HG02885 (cell line): Measurements from ENCODE around the gene APOB.

Experiments used
- ATAC-seq: cut with Tn5 transposase; IDR thresholded peaks from one replicate; pipeline ENCODE4 v1.9.1; 2021; ENCODE audit warnings: mild to moderate bottlenecking; ENCODE audit not compliant: unreplicated experiment, poor library complexity

The APOB gene

DNA sequence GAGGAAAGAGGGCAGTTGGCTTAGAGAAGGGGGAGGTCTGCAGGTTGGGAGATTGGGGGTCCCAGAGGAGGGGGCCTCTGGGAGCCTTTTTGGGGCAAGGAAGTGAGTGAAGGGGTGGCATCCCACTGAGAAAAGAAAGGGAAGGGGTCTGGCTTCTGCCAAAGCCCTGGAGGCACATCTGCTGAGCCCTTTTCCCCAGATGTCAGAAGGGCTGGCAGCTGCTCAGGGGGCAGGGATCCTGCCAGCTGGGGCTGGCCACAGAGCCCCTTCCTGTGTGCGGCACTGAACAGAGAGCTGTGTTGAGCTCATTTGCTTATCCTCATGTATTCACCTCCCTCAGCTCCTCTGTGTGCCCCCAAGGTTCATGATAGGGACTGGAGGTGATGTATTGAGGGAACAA, 54.5 kb downstream of the APOB start:
- ATAC-seq, result no peak

DNA sequence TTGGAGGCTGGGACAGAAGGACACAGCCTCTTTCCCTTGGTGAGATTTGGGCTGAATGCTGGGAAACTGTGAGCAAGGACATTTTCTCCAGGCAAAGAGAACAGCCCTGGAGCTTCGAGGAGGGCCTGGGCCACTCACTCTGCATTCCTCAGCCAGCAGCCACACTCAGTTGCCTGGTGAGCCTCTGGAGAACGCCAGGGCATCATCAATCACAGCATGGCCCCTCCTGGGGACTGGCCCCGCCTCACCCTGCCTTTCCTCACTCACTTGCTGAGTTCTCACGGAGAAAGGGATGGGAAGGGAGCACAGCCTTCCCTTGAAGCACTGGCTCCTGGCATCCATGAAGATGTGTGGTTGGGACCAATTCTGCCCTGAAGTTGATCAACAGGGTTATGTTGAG, 55.0 kb downstream of the APOB start:
- no peak for ATAC-seq

- no peak for ATAC-seq
Measured at GRCh38 chr2:20986024-20986939, 57.6 kb downstream of the APOB start.

- ATAC-seq, result no peak
Measured at GRCh38 chr2:20985062-20985461, 58.8 kb downstream of the APOB start.

- ATAC-seq, result no peak
Measured at GRCh38 chr2:20984408-20984807, 59.5 kb downstream of the APOB start.

DNA sequence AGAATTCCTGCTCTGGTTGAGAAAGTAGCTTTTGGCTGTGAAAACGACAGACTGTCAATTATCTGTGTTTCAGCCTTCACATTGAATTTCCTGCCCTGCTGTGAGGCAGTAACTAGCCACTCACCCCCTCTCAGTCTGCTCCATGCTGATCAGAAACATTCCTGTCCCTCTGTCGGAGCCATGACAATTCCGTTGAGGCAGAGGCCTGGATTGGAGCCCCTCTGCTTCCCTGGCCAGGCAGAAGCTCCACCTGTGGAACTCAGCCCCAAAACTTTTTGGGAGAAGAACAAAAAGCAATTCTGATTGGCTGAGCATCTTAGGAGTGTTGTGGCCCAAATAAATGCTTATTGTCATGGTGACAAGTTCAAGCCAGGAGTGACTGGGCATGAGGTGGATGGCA, 60.0 kb downstream of the APOB start:
- ATAC-seq, result no peak

DNA sequence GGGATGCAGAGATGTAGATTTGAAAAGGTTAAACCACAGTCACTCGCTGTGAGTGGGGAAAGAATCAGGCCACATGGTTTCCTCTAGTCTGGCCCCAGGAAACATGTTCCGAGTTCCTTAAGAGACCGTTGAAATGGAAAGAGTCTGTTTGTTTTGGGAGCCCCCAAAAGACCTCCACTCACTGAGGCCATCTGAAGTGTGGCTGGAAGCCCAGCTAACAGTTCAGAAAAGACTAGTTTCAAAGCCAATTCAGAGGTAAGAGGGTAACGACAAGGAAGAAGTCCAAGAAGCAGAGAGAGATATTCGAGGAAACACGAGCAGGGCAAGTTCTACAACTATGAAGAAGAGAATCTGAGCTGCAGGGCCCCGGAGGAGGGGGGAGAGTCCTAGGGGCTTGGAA, 61.0 kb downstream of the APOB start:
- no peak for ATAC-seq

DNA sequence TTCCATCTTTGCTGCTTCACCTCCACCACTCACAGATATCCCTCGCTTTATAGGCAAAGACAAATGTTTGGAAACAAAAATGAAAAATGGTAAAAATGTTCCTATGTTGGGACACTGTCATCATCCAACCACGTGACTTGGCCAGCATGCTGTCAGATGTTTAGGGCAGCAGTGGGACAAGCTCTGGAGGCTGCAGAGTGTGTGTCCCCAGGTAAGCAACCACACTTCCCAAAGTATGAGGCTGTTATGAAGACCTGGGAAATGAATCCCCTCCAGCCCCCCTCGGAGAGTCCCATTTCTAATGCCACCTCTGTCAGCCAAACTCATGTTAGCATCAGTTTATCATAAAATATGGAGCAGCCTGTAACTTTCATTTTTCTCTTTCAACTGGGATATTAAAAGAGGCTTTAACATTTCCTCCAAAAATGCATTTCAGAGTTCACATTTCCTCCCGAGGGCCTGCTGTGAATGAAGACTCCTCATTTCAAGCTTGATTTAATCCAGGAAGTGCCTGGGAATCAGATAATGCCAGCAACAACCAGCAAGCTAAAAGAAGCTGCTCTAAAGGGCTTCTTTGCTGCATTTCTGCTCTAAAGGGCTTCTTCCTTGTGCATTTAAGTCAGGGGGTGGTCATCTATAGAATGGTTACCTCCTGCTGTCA, 66.2 kb downstream of the APOB start:
- no peak for ATAC-seq

DNA sequence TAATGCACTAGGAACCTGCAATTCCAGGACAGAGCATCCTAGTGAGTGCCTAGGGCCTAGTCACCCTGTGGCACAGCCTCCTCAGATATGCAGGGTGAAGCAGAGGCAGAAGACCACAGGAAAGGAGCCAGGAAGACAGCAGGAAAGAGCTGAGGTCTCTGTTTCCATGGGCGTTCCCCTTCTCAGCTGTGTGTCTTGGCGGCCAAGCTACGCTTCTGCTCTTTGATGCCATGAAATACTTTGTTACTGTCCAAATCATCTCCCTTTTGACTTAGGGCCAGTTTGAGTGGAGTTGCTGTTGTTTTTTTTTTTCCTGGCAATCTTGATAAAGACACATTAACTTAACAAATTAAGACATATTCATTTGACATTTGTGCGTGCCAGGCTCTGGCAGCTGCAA, 67.3 kb downstream of the APOB start:
- no peak for ATAC-seq

DNA sequence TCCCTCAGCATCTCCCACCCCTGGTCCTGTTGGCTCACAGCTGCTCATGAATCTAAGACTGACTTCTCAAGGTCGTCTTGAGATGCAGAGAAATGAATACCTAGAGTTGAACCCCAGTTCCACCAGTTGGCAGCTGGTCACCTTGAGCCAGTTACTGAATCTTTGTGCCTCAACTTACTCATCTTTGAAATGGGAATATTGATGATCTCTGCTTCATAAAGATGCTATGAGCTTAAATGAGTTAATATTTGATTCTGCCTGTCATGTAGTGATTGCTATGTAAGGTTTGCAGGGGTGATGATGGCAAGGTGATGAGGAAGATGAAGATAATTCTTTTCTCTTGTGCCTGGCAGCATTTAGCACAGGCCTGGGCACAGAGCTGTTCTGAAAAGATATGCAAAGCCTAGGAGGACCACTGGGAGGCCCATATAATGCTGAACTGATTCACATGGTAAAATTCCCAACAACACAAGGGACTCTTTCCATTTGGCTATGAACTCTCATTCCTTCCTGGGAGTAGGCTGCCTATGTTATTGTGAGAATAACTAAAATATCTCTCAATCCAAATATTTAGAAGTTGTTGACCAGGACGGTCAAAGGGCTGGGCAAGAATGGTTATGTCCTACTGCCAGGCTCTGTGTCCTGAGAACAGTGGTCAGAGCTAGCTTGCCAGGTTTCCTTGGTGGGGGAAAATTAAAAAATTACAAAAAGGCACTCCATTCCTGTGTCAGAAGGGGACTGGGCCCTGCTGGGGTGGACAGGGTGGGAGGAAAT, 70.9 kb downstream of the APOB start:
- no peak for ATAC-seq

- ATAC-seq, result no peak
Measured at GRCh38 chr2:20972110-20972509, 71.8 kb downstream of the APOB start.

- ATAC-seq, result no peak
Measured at GRCh38 chr2:20970068-20970467, 73.8 kb downstream of the APOB start.

- ATAC-seq, result no peak
Measured at GRCh38 chr2:20966061-20966595, 77.7 kb downstream of the APOB start.

DNA sequence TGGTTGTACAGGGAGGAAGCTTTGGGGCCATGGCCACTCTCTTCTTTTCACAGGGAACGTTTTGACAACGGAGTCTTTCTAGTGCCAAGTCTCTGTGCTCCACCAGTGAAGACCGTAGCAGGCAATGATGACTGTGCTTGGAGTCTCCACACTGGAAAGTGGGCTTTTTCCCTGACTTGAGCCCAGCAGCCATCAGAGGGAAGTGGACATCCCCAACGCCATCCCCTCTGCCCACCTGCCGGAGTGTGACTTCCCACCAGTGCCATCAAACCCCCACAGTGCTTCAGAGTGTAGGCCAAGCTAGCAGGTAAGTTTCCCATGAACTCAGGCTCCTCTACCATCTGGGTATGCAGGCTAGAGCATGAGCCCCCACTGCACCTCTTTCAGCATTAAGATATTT, 78.7 kb downstream of the APOB start:
- no peak for ATAC-seq

DNA sequence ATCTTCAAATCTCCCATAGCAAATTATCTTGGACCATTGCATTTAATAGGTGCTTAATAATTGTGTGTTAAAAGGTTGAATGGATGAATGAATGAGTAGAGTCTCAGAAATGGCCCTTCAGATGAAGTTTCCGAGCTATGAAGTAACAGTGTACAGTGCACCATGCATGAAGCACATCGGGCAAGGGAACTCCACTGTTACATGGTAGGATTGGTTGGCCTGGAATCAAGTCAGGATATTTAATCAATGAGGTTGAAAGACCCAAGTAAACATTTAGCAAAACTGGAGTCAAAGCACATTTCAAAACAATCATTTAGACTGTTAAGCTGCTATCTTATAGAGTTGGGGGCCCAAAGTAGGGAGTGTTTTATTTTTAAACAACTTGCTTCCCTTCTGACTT, 80.0 kb downstream of the APOB start:
- ATAC-seq, result no peak

GRCh38 chr2:20962939-20963557, 80.8 kb downstream of the APOB start:
- ATAC-seq, result peak; percentile 88

DNA sequence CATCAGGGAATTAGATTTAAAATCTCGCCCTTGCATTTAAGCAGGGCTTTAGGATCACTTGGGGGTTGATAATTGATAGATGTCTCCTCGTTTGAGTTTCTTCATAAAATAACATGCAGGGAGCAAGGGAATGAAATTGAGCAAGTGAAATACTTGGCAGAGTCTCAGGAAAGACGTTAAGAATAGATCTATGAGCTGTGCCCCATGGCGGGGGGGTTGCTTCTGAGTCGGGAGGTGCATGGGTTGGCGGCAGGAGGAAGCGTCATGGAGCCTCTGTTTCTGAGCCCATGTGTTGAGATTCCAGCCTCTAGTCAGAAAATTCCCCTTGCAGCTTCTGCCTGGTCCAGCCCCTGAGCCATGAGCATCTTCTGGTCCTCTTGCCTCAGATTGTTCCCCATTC, 82.0 kb downstream of the APOB start:
- no peak for ATAC-seq

GRCh38 chr2:20960003-20960402, 83.9 kb downstream of the APOB start:
- no peak for ATAC-seq

DNA sequence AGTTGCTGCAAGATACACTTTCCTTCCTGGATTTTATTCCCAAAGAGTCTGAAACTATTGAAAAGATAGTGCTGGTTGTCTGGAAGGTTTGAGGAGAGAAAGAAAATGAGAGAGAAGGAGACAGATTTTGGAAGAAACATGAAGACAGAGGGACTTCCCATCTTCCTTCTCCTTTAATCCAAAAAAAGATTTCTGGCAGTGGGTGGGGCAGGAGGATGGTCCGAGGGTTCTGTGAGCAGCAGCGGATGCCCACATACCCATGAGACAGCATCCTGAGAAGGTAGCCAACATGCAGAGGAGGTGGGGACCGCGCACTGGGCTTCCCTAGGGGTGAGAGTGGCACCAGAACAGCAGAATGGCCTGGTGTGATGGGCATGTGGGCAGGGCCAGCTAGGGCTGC, 84.6 kb downstream of the APOB start:
- no peak for ATAC-seq

- ATAC-seq, result no peak
Measured at GRCh38 chr2:20957788-20958525, 85.9 kb downstream of the APOB start.
